ENCODE measurements around the gene COL27A1. TPM values are rescaled to one million over a fixed set of nuclear protein-coding genes. Genes with fewer than 3 reads are reported as not detected.
A peak's percentile ranks its signal among the peaks of the same experiment; 100 is the strongest.

The COL27A1 gene
- total RNA-seq: 4.6 and 29.2 TPM in 2 replicates

DNA sequence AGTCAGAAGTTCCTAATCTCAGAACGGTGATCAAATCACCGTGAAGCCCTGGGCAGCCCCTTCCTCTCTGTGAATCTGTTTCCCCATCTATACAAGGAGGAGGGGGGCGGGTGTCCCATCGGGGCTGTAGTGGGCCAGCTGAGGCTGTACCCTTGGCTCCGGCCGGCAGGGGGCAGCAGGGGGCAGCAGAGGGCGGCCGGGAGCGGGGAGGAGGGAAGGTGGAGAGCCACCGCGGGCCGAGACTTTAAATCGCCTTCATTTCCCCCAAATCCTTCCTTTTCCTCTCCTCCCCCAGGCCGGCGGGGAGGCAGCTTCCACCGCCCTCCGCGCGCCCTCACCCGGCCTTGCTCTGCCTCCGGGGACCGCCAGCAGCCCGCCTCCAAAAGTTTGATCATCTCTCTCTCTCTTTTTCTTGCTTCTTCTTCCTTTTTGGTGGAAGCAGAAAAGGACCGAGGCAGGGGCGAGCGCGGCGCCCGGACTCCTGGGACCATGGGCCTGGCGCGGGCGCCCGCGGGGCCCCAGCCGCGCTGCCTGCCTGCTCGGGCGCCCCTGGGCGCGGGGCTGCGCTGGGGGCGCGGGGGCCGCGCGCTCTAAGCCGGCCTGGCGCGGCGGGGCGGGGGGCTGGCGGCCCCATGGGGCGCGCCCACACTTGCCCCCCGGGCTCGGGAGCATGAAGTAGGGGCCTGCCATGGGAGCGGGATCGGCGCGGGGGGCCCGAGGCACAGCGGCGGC lies at the start of gene COL27A1:
TSS of gene COL27A1 (plus strand) at position 275 of the 732 bp plus-strand sequence. CDS start at position 689, 414 bp downstream.

DNA sequence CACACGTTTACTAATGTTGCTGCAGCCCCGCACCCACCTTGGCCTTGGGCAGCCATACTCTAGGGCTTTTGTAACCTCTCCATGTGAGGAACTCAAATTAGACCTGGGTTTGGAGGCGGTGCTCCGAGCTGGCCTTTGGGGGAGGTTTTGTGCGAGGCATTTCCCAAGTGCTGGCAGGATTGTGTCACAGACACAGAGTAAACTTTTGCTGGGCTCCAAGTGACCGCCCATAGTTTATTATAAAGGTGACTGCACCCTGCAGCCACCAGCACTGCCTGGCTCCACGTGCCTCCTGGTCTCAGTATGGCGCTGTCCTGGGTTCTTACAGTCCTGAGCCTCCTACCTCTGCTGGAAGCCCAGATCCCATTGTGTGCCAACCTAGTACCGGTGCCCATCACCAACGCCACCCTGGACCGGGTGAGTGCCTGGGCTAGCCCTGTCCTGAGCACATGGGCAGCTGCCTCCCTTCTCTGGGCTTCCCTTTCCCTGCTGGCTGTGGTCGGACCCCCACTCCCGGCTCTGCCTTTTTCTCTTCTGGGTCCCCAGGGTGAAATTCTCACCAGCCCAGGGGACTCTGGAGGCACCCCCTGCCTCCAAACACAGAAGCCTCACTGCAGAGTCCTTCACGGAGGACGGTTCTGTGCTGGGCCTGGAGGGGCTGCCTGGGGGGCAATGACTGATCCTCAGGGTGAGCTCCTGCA lies 167.6 kb downstream of the COL27A1 start, which contains the start of gene ORM1:
TSS of gene ORM1 (plus strand) at position 268 of the 701 bp plus-strand sequence. CDS start at position 304, 36 bp downstream.

DNA sequence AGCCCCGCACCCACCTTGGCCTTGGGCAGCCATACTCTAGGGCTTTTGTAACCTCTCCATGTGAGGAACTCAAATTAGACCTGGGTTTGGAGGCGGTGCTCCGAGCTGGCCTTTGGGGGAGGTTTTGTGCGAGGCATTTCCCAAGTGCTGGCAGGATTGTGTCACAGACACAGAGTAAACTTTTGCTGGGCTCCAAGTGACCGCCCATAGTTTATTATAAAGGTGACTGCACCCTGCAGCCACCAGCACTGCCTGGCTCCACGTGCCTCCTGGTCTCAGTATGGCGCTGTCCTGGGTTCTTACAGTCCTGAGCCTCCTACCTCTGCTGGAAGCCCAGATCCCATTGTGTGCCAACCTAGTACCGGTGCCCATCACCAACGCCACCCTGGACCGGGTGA lies 174.3 kb downstream of the COL27A1 start, which contains the start of gene ORM2:
TSS of gene ORM2 (plus strand) at position 245 of the 398 bp plus-strand sequence. CDS start at position 281, 36 bp downstream.

Small RNA genes within 50 kb of the gene (small RNA-seq; reads per million reads assigned to genes)
- 1,004 reads per million, percentile 99 among the genes with 10 or more reads in this experiment for gene MIR455 (ENCODE audit: low replicate concordance)

Other genes with a start within 250 kb of the COL27A1 start
- gene AMBP, start 77.2 kb upstream of the COL27A1 start, total RNA-seq: not detected in 2 replicates
- gene KIF12, start 56.2 kb upstream of the COL27A1 start, total RNA-seq: not detected in 2 replicates
- not detected in 2 replicates for gene ORM1, start 167.6 kb downstream of the COL27A1 start, total RNA-seq
- not detected in 2 replicates for gene ORM2, start 174.3 kb downstream of the COL27A1 start, total RNA-seq
- 12.9 and 26.7 TPM in 2 replicates for gene AKNA, start 232.4 kb downstream of the COL27A1 start, total RNA-seq

Measured in placental pericyte (primary cell).